ENCODE measurements around the gene PIK3C2G.

- no peak for TF ChIP-seq POLR2A (IDR thresholded peaks at IDR 0.05; ENCODE audit: low read length)
- TF ChIP-seq, protein P1, sequence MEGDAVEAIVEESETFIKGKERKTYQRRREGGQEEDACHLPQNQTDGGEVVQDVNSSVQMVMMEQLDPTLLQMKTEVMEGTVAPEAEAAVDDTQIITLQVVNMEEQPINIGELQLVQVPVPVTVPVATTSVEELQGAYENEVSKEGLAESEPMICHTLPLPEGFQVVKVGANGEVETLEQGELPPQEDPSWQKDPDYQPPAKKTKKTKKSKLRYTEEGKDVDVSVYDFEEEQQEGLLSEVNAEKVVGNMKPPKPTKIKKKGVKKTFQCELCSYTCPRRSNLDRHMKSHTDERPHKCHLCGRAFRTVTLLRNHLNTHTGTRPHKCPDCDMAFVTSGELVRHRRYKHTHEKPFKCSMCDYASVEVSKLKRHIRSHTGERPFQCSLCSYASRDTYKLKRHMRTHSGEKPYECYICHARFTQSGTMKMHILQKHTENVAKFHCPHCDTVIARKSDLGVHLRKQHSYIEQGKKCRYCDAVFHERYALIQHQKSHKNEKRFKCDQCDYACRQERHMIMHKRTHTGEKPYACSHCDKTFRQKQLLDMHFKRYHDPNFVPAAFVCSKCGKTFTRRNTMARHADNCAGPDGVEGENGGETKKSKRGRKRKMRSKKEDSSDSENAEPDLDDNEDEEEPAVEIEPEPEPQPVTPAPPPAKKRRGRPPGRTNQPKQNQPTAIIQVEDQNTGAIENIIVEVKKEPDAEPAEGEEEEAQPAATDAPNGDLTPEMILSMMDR (IDR thresholded peaks at IDR 0.05) = no peak
- no peak for TF ChIP-seq KDM1A (IDR thresholded peaks at IDR 0.05; ENCODE audit: low read depth)
- TF ChIP-seq MAX (IDR thresholded peaks at IDR 0.05) = no peak
- TF ChIP-seq NR3C1 (IDR thresholded peaks at IDR 0.05) = no peak
- no peak for TF ChIP-seq JUNB (IDR thresholded peaks at IDR 0.05)
- TF ChIP-seq PHF8 (IDR thresholded peaks at IDR 0.05; ENCODE audit: borderline replicate concordance, low read depth) = no peak
- no peak for TF ChIP-seq CEBPB (IDR thresholded peaks at IDR 0.05)
- no peak for TF ChIP-seq POLR2AphosphoS2 (conservative IDR thresholded peaks at IDR 0.05; ENCODE audit: low read length)
- TF ChIP-seq, protein P2, sequence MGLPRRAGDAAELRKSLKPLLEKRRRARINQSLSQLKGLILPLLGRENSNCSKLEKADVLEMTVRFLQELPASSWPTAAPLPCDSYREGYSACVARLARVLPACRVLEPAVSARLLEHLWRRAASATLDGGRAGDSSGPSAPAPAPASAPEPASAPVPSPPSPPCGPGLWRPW (IDR thresholded peaks at IDR 0.05) = no peak
- no peak for TF ChIP-seq EP300 (IDR thresholded peaks at IDR 0.05)
- TF ChIP-seq, protein P3, sequence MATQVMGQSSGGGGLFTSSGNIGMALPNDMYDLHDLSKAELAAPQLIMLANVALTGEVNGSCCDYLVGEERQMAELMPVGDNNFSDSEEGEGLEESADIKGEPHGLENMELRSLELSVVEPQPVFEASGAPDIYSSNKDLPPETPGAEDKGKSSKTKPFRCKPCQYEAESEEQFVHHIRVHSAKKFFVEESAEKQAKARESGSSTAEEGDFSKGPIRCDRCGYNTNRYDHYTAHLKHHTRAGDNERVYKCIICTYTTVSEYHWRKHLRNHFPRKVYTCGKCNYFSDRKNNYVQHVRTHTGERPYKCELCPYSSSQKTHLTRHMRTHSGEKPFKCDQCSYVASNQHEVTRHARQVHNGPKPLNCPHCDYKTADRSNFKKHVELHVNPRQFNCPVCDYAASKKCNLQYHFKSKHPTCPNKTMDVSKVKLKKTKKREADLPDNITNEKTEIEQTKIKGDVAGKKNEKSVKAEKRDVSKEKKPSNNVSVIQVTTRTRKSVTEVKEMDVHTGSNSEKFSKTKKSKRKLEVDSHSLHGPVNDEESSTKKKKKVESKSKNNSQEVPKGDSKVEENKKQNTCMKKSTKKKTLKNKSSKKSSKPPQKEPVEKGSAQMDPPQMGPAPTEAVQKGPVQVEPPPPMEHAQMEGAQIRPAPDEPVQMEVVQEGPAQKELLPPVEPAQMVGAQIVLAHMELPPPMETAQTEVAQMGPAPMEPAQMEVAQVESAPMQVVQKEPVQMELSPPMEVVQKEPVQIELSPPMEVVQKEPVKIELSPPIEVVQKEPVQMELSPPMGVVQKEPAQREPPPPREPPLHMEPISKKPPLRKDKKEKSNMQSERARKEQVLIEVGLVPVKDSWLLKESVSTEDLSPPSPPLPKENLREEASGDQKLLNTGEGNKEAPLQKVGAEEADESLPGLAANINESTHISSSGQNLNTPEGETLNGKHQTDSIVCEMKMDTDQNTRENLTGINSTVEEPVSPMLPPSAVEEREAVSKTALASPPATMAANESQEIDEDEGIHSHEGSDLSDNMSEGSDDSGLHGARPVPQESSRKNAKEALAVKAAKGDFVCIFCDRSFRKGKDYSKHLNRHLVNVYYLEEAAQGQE (IDR thresholded peaks at IDR 0.05) = no peak
These were observed 22.5 kb downstream of the PIK3C2G start for GRCh38 chr12:18283831-18284230.
